GM19468 (cell line): ENCODE results near the gene YAP1.

Source experiments
- ATAC-seq: cut with Tn5 transposase; IDR thresholded peaks from one replicate; pipeline ENCODE4 v1.9.1; 2021; ENCODE audit warnings: mild to moderate bottlenecking, moderate library complexity, moderate number of reproducible peaks; ENCODE audit not compliant: unreplicated experiment; ENCODE audit errors: extremely low read depth

Gene YAP1

GRCh38 chr11:102116453-102117205 lies 6.4 kb downstream of the YAP1 start:
- ATAC-seq = no peak

GRCh38 chr11:102117472-102118113 lies 7.3 kb downstream of the YAP1 start:
- ATAC-seq = no peak

GRCh38 chr11:102118937-102119336 lies 8.7 kb downstream of the YAP1 start:
- no peak for ATAC-seq

GRCh38 chr11:102119997-102120396 lies 9.8 kb downstream of the YAP1 start:
- ATAC-seq = no peak

GRCh38 chr11:102120437-102120973 lies 10.3 kb downstream of the YAP1 start:
- ATAC-seq = no peak

GRCh38 chr11:102121329-102121728 lies 11.1 kb downstream of the YAP1 start:
- no peak for ATAC-seq

- ATAC-seq = no peak
Observed at GRCh38 chr11:102134597-102134996, 24.4 kb downstream of the YAP1 start.

- ATAC-seq = no peak
Observed at GRCh38 chr11:102135256-102135655, 25.0 kb downstream of the YAP1 start.

- ATAC-seq = no peak
Observed at GRCh38 chr11:102138223-102138622, 28.0 kb downstream of the YAP1 start.

- no peak for ATAC-seq
Observed at GRCh38 chr11:102138670-102139069, 28.4 kb downstream of the YAP1 start.

GRCh38 chr11:102139081-102139498 lies 28.8 kb downstream of the YAP1 start:
- no peak for ATAC-seq

GRCh38 chr11:102142333-102142732 lies 32.1 kb downstream of the YAP1 start:
- no peak for ATAC-seq

- ATAC-seq = no peak
Observed at GRCh38 chr11:102143867-102144266, 33.6 kb downstream of the YAP1 start.

- ATAC-seq = no peak
Observed at GRCh38 chr11:102144357-102145355, 34.4 kb downstream of the YAP1 start.

GRCh38 chr11:102147015-102147414 lies 36.8 kb downstream of the YAP1 start:
- ATAC-seq = no peak

GRCh38 chr11:102147632-102148031 lies 37.4 kb downstream of the YAP1 start:
- ATAC-seq = no peak

- ATAC-seq = no peak
Observed at GRCh38 chr11:102148059-102148458, 37.8 kb downstream of the YAP1 start.

- no peak for ATAC-seq
Observed at GRCh38 chr11:102151784-102152525, 41.7 kb downstream of the YAP1 start.

- no peak for ATAC-seq
Observed at GRCh38 chr11:102153082-102153481, 42.8 kb downstream of the YAP1 start.

GRCh38 chr11:102154806-102155205 lies 44.6 kb downstream of the YAP1 start:
- ATAC-seq = no peak
